ENCODE measurements around the gene CNTN2.

The CNTN2 gene

DNA sequence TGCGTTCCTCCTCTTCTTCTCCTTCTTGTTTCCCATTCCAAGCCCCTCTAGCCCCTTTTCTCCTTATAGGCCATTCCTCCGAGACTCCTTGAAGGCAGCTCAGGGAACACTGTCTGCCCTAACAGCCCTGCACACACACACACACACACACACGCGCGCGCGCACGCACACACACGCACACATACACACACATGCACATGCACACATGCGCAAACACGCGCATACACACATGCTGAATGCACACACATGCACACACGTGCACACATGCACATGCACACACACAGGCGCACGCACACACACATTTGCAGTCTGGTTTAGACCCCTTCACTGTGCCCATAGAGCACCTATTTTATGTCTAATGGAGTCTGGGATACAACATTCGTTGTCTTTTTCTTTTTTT, 17.8 kb upstream of the CNTN2 start:
- no peak for DNase-seq

- no peak for DNase-seq
Observed at GRCh38 chr1:205026181-205026580, 16.8 kb upstream of the CNTN2 start.

DNA sequence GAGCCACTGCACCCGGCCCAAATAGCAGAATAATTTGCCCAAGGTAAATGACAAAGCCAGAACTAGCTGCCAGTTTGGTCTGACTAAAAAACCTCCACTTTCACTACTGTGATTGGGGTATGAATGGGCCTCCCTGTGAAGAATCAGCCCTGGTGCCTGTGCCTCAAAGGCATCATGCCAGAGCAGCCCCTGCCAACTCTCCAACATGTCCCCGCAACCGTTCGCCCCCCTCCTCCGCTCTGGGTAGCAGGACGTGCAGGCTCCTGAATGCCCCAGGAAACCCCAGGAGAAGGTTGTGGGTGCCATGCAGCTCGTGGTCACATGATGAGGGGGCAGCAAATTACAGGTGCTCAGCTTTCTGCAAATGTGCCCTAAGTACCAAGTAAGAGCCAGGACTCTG, 14.6 kb upstream of the CNTN2 start:
- DNase-seq = no peak

DNA sequence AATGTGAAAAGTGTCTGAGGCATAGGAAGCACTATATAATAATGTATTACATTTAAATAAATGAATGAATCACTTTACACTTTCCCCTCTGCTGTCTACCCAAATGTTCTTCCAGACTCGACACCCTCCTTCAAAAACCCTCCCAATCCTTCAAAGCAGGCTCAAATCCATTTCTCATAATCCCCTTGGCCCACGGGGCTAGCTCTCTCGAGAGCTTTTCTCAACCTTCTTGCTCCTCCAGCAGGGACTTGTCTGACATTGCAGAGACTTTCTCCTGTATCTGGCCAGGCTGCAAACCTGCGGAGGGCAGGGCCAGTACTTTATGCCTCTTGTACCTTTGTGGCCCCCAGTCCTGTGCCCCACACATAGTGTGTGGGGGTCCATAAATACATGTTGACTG, 14.1 kb upstream of the CNTN2 start:
- no peak for DNase-seq

GRCh38 chr1:205030241-205030640, 12.8 kb upstream of the CNTN2 start:
- no peak for DNase-seq

DNA sequence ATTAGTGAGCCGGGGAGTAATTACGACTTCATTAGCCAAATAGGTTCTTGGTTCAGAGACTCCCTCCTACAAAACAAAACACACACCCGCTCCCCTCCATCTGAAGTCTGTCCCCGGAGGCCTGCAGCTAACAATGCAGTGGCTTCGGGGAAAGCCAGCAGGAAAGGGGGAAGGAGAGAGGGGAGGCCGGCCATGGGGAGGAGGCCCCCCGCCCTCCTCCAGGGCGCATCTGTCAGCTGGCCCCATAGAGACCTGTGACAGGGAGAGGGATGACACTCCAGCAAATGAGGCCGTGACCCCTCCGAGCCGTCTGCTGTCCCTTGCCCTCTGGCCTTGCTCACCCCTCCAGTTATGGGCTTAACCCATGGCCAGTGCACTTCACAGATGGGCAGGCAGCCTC, 12.1 kb upstream of the CNTN2 start:
- DNase-seq = no peak

DNA sequence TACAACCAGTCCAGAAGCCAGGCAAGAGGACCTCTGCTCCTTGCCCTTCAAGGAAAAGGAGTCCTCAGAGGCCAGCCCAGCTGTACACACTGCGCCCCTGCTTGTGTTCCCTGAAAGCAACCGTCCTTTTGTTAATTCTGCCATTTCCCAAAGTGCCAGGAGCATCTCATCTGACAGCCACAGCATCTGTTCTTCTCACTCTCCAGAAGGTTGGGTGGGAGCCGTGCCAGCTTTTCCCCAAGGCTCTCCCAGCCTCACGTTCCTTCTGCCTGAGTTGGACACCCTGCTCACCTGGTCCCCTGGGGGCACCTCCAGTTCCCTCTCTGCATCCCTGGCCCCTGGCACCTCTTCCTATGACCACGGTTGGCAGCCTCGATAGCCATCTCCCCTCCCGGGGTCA, 10.5 kb upstream of the CNTN2 start:
- DNase-seq = no peak

DNA sequence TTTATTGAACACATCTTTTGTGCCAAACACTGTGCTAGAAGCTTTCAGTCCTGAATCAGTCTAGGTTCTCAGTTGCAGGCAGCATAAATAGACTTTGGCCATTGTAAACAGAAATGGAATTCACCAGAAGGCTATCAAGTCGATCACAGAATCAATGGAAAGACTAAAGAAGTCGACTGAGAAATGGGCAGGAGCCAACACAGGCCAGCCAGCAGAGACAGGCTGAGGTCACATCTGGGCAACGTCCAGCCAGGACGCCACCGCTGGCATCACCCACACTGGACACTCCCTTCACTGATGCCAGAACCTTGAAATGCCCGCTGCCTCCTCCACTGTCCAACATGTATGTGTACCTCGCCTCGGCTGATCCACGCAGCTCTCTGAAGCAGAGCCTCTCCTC, 5.5 kb upstream of the CNTN2 start:
- DNase-seq = no peak

DNA sequence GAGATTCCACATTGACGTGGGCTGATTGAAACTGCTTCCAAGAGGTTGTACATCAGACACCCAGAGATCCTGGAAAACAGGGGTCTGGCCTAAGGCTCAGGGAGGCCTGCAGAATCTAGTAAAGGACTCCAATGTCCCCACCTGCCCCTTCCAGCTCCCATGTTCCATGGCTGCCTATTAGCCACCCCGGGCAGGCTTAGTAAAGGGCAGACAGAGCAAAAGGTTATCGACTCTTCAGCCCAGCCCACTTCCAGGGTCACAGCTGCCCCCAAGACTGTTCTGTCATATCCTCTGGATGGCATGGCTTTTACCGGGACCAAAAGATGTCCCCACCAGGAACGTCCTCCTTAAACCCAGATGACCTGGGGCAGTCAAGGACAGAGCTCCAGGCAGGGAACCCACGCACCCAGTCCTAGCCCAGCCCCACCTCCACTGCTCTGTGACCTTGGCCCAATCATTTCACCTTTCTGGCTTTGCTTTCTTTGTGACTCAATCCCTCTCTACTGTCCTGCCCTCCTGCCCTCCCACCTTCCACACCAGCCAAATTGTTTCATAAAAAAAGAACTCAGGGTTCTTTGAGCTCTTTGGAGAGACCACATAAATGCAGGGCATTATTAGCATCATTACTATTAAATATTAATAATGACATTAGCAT, 4.8 kb upstream of the CNTN2 start:
- no peak for DNase-seq

- DNase-seq = no peak
Observed at GRCh38 chr1:205041001-205041715, 1.9 kb upstream of the CNTN2 start.

GRCh38 chr1:205041998-205042910, 758 bp upstream of the CNTN2 start:
- DNase-seq = no peak

DNA sequence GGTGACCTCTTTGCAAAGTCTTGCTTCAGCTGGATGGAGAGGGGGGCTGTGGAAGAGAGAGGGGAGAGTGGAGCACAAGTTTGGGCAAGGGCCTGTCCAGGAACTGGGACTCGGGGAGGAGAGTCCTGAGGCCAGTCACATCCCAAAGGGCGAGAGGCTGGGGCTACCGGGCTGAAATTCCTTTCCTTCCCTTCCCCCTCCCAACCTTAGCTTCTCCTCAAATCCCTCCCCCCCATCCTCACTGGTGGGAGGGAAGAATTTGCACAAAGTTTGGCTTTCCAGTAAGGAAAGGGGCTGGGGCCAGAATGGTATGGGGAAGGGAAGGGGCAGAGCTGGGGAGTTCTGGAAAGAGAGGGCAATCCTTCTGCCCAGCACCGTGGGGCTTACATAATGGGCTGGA, 854 bp downstream of the CNTN2 start:
- DNase-seq = no peak

DNA sequence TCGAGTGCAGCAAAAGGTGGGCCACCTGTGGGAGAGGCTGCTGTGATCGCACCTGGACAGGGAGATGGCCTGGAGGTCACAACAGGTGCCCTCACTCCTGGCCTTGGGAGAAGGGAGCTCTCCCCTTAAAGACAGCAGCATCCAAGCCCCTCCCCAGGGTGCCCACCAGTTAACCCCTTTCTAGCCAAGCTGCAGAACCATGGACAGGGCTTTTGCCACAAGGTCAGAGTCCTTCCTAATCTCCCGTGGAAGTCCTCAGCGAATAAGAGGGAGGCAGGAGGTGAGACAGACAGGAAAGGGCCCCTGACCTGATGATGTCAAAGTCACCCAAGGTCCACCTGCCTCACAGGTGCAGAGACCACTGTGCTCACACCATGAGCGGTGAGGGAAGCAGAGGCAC, 1.7 kb downstream of the CNTN2 start:
- no peak for DNase-seq

- no peak for DNase-seq
Observed at GRCh38 chr1:205045146-205045545, 2.1 kb downstream of the CNTN2 start.

- DNase-seq = no peak
Observed at GRCh38 chr1:205046870-205047269, 3.9 kb downstream of the CNTN2 start.

GRCh38 chr1:205047764-205048231, 4.8 kb downstream of the CNTN2 start:
- DNase-seq = no peak

DNA sequence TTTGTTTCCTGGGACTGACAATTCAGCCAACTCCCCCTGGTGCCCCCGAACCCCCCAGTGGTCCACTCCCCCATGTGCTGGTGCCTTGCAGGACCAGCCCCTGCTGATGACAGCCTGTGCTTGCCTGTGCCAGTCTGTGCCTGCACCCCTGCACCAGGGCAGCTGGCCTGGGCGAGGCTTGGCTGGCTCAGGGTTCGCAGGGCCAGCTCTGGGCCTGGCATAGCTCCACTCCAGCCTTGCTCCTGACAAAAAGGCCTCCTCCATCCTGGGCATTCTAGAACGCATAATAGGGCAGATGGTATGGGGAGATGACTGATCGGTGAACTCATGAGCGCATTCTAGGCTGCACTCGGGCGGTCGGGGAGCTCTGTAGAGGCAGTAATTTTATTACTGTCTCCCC, 5.4 kb downstream of the CNTN2 start:
- DNase-seq = no peak

GRCh38 chr1:205049479-205049878, 6.5 kb downstream of the CNTN2 start:
- no peak for DNase-seq

GRCh38 chr1:205052690-205053089, 9.7 kb downstream of the CNTN2 start:
- DNase-seq = no peak

DNA sequence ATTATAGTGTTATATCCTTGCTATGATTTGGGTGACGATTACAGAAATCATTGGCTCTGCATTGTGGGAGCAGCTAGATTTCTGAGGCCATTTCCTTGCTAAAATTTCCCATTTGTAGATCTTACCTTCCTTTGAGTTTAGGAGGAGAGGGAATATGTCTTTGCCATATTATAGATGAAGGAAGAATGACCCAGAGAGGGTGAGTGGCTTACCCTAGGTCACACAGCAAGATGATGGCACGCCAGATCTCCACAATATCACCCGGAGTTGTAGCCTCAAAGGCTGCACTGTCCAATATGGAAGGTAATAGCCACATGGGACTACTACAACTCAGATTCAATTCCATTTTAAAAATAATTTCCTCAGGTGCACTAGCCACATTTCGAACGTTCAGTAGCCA, 10.3 kb downstream of the CNTN2 start:
- no peak for DNase-seq

DNA sequence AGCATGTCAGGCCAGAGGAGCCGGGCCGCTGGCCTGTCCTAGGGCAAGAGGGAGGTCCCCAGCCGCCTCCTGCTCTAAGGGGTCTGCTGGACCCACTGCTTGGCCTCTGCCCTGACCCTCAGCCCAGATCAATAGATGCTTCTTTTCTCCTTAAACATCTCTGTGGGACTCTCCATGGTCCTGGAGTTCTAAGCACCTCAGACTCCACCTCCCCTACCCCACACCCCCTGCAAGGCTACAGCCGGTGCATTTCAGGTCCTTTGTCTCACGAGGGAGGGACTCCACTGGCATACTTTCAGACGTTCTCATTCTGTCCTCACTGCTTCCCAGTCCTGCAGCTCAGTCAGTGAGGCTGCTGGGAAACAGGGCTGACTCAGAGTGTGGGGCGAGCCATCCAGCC, 11.0 kb downstream of the CNTN2 start:
- DNase-seq = no peak

DNA sequence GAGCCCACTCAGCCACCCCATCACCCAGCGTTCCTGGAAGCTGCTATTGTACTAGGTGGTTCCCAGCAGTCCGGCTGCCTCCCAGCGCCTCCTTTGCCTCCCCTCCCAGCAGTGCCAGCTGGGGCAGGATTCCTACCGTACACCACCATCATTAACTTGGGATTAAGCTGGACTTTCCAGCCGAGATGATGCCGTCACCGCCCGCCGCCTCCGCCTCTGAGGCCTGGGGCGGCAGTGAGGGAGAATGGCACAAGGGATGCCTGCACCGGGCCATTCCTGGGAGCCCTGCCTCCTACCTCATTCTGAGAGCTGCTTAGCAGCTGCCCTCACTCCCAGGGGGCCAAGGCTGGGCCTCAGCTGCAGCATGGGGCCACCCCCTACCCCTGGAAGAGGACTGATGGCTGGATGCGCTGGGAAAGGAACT, 13.2 kb downstream of the CNTN2 start:
- DNase-seq = no peak

- DNase-seq = no peak
Observed at GRCh38 chr1:205056956-205057568, 14.1 kb downstream of the CNTN2 start.
